Right lobe of liver (tissue), 4 donors: ENCODE measurements around the gene KCNJ6.

ENCODE experiments used
- CTCF ChIP-seq, 4 donors: fragments of 200-600 bp in 3 of 4; fragments of 450-650 bp in 1 of 4; IDR thresholded peaks; one replicate each; pipeline versions ENCODE4 v1.5.1 to v1.8.0; 2016 to 2022; ENCODE audit warnings: antibody characterized with exemption in 4 of 4, mild to moderate bottlenecking in 2 of 4
- POLR2A ChIP-seq: fragments of 450-650 bp; IDR thresholded peaks from one replicate; pipeline ENCODE4 v1.6.1; 2017; ENCODE audit warnings: antibody characterized with exemption, mild to moderate bottlenecking
- donor health status: DM: no; HTN: no; CAD: no.
- donor health status: DM: no; HTN: no; CAD: no.
- donor health status: DM: no; HTN: yes; CAD: no.

GRCh38 chr21:37903396-37903795 lies 12.9 kb downstream of the KCNJ6 start:
- TF ChIP-seq CTCF (IDR thresholded peaks at IDR 0.05) (no peak), POLR2A (no peak)
